ENCODE data around the gene DDTL. TPM values are rescaled to one million over a fixed set of nuclear protein-coding genes. Genes with fewer than 3 reads are reported as not detected.
"Not testable (repeated sequence)": the region's sequence is repeated elsewhere in the genome, so short reads cannot be mapped to it uniquely, and the experiment has no call there.

DDTL gene
- total RNA-seq, 8 experiments from 2014 or later = 1.7 to 10.5 (median 2.7) TPM

- H3K4me3 ChIP-seq; ATAC-seq (replicated peaks in 6 of 8); H3K27ac ChIP-seq; in situ Hi-C loops (cut with MboI; ENCODE audit: low pct_unique_long_range_greater_than_20kb in 2 of 9, low sequenced_read_pairs in 9 of 9, unreplicated experiment in 9 of 9); H3K4me1 ChIP-seq (replicated peaks in 1 of 2): not testable (repeated sequence)
- WGBS, 10 experiments = 7 to 67% (median 60%) methylated on average over 1 to 2 of the region's 4 CpGs; no CpG with 5 or more reads in 7 of the 10 experiments
These were observed 13.2 kb upstream of the DDTL start for GRCh38 chr22:23953485-23953884.

- in situ Hi-C loops (cut with MboI; ENCODE audit: low pct_unique_long_range_greater_than_20kb in 2 of 9, low sequenced_read_pairs in 9 of 9, unreplicated experiment in 9 of 9); H3K4me3 ChIP-seq; ATAC-seq (replicated peaks in 6 of 8); H3K4me1 ChIP-seq (replicated peaks in 1 of 2); H3K27ac ChIP-seq: not testable (repeated sequence)
- 83 to 100% methylated on average over 1 of the region's 8 CpGs; no CpG with 5 or more reads in 8 of the 10 experiments for WGBS, 10 experiments
These were observed 12.3 kb upstream of the DDTL start for GRCh38 chr22:23954193-23954990.

DNA sequence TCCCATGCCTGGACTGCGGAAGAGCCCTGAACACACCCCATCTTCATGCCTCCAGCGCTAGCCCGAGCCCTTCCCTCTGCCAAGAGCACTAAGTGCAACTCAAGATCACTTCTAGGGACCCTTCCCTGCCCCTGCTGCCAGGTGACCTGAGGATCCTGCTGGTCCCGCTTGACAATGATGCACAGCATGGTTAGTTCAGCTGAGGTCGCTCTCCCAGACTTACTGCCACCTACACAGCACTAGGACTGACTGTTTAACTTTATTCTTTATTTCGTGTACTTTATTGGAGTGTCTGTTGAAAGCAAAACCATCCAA lies 11.7 kb upstream of the DDTL start:
- H3K4me1 ChIP-seq (replicated peaks in 1 of 2); in situ Hi-C loops (cut with MboI; ENCODE audit: low pct_unique_long_range_greater_than_20kb in 2 of 9, low sequenced_read_pairs in 9 of 9, unreplicated experiment in 9 of 9); ATAC-seq (replicated peaks in 6 of 8); H3K27ac ChIP-seq; H3K4me3 ChIP-seq: not testable (repeated sequence)
- WGBS, 10 experiments = 67% methylated on average over 1 of the region's 6 CpGs; no CpG with 5 or more reads in 9 of the 10 experiments

DNA sequence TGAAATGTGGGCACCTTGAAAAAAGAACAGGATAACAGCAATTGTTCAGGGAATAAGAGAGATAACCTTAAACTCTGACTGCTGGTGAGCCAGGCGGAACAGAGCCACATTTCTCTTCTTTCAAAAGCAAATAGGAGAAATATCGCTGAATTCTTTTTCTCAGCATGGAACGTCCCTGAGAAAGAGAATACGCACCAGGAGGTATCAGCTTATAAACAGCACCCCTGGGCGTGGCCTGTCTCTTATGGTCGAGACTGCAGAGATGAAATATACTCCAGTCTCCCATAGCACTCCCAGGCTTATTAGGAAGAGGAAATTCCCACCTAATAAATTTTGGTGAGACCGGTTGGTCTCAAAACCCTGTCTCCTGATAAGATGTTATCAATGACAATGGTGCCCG lies 10.8 kb upstream of the DDTL start:
- not testable (repeated sequence) for H3K4me3 ChIP-seq; H3K4me1 ChIP-seq (replicated peaks in 1 of 2)
- WGBS, 10 experiments = 0 to 90% (median 21%) methylated on average over 1 to 3 of the region's 8 CpGs; no CpG with 5 or more reads in 7 of the 10 experiments

GRCh38 chr22:23956301-23956900 lies 10.3 kb upstream of the DDTL start:
- H3K27ac ChIP-seq; in situ Hi-C loops (cut with MboI; ENCODE audit: low pct_unique_long_range_greater_than_20kb in 2 of 9, low sequenced_read_pairs in 9 of 9, unreplicated experiment in 9 of 9); H3K4me1 ChIP-seq (replicated peaks in 1 of 2); H3K4me3 ChIP-seq: not testable (repeated sequence)
- ATAC-seq (replicated peaks in 6 of 8) = peak in 7 of 8 experiments; percentile 34 to 86 (median 81)
- WGBS, 10 experiments = 0 to 17% (median 8%) methylated on average over 2 to 9 of the region's 12 CpGs; no CpG with 5 or more reads in 7 of the 10 experiments

More for the DNA sequence above, 10.8 kb upstream of the DDTL start:
- H3K27ac ChIP-seq; ATAC-seq (replicated peaks in 6 of 8); in situ Hi-C loops (cut with MboI; ENCODE audit: low pct_unique_long_range_greater_than_20kb in 2 of 9, low sequenced_read_pairs in 9 of 9, unreplicated experiment in 9 of 9): not testable (repeated sequence)

GRCh38 chr22:23961084-23961771 lies 5.5 kb upstream of the DDTL start, which contains the start of gene GSTT2B:
Gene GSTT2B, minus strand, starts transcription at chr22:23961195. Its CDS starts 64 bp downstream, at chr22:23961131.
- in situ Hi-C loops (cut with MboI; ENCODE audit: low pct_unique_long_range_greater_than_20kb in 2 of 9, low sequenced_read_pairs in 9 of 9, unreplicated experiment in 9 of 9); H3K4me3 ChIP-seq; H3K27ac ChIP-seq; H3K4me1 ChIP-seq (replicated peaks in 1 of 2): not testable (repeated sequence)
- no CpG with 5 or more reads among the region's 43 CpGs for WGBS, 10 experiments
- peak in 7 of 8 experiments; percentile 21 to 94 (median 40) for ATAC-seq (replicated peaks in 6 of 8)

GRCh38 chr22:23966094-23966493 lies 594 bp upstream of the DDTL start:
- peak; percentile 14 to 70 (median 58) for ATAC-seq (replicated peaks in 6 of 8)
- H3K4me1 ChIP-seq (replicated peaks in 1 of 2); H3K4me3 ChIP-seq; H3K27ac ChIP-seq; in situ Hi-C loops (cut with MboI; ENCODE audit: low pct_unique_long_range_greater_than_20kb in 2 of 9, low sequenced_read_pairs in 9 of 9, unreplicated experiment in 9 of 9): not testable (repeated sequence)
- WGBS, 10 experiments = no CpG with 5 or more reads among the region's 18 CpGs

- WGBS, 10 experiments = 60 to 100% (median 80%) methylated on average over 1 to 2 of the region's 3 CpGs; no CpG with 5 or more reads in 7 of the 10 experiments
- no peak for ATAC-seq (replicated peaks in 6 of 8)
These were observed 2.4 kb downstream of the DDTL start for GRCh38 chr22:23969071-23969470.

DNA sequence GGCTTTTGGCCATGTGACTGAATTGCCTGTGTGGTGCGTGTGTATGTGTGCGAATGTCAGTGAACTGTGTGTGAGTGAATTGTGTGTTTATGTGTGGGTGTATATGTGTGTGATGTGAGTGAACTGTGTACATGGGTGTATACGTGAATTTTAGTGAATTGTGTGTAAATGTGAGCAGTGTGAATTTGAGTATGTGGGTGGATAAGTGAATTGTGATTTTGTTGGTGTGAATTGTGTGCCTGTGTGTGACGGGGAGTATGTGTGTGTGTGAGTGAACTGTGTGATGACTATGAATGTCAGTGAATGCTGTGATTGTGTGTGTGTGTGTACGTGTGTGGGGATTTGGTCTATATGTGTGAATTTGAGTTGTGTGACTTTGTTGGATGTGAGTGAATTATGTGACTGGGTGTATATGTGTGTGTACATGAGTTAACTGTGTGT lies 3.5 kb downstream of the DDTL start:
- 28 to 100% (median 100%) methylated on average over 1 to 3 of the region's 5 CpGs; no CpG with 5 or more reads in 3 of the 10 experiments for WGBS, 10 experiments
- Histone ChIP-seq H3K27ac (no peak overlapping the region), H3K4me3 (no peak overlapping the region), H3K4me1 (replicated peaks in 1 of 2) (no peaks in the 10 kb centered on the region)
- in situ Hi-C loops (cut with MboI; ENCODE audit: low pct_unique_long_range_greater_than_20kb in 2 of 9, low sequenced_read_pairs in 9 of 9, unreplicated experiment in 9 of 9) = loop anchor here in 1 of 9 experiments (10.0 kb wide), 1 partner anchor 45 kb away; no protein-coding TSS in a partner anchor
- no peak for ATAC-seq (replicated peaks in 6 of 8)

More at GRCh38 chr22:23969071-23969470, 2.4 kb downstream of the DDTL start:
- Histone ChIP-seq H3K27ac (no peak overlapping the region), H3K4me1 (replicated peaks in 1 of 2) (no peaks in the 10 kb centered on the region), H3K4me3 (no peak overlapping the region)
- in situ Hi-C loops (cut with MboI; ENCODE audit: low pct_unique_long_range_greater_than_20kb in 2 of 9, low sequenced_read_pairs in 9 of 9, unreplicated experiment in 9 of 9) = no loop called here

GRCh38 chr22:23970816-23971486 lies 4.3 kb downstream of the DDTL start:
- Histone ChIP-seq H3K4me3 (no peak overlapping the region), H3K27ac (no peak overlapping the region), H3K4me1 (replicated peaks in 1 of 2) (no peaks in the 10 kb centered on the region)
- WGBS, 10 experiments = 83 to 100% (median 90%) methylated on average over 1 to 5 of the region's 6 CpGs; no CpG with 5 or more reads in 3 of the 10 experiments
- in situ Hi-C loops (cut with MboI; ENCODE audit: low pct_unique_long_range_greater_than_20kb in 2 of 9, low sequenced_read_pairs in 9 of 9, unreplicated experiment in 9 of 9) = loop anchor here in 1 of 9 experiments (10.0 kb wide), 1 partner anchor 46 kb away; no protein-coding TSS in a partner anchor
- no peak for ATAC-seq (replicated peaks in 6 of 8)

- 100% methylated on average over 1 of the region's 3 CpGs; no CpG with 5 or more reads in 9 of the 10 experiments for WGBS, 10 experiments
- H3K4me1 ChIP-seq (replicated peaks in 1 of 2); H3K27ac ChIP-seq; H3K4me3 ChIP-seq; ATAC-seq (replicated peaks in 6 of 8): not testable (repeated sequence)
- in situ Hi-C loops (cut with MboI; ENCODE audit: low pct_unique_long_range_greater_than_20kb in 2 of 9, low sequenced_read_pairs in 9 of 9, unreplicated experiment in 9 of 9) = loop anchor here in 1 of 9 experiments (10.0 kb wide), 1 partner anchor 47 kb away; no protein-coding TSS in a partner anchor
These were observed 5.2 kb downstream of the DDTL start for GRCh38 chr22:23971927-23972326.

DNA sequence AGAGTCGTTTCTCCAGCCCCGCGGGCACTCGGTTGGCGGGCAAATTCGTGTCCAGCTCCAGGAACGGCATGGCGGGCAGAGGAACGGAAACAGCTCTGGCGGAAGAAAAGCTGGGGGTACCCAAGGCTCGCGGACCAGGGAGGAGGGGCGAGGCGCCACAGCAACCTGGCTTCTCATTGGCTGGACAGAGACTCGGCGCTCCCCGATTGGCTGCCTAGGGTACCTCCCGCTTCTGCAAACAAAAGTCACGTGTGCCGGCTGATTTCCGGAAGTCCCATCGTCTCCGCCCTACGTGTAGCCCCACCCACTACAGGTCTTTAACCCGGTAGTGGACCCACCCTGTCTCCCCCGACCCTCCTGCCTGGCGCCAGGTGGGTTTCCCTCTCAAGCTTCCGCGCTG lies 7.7 kb downstream of the DDTL start, which contains the start of gene DDT:
Gene DDT, minus strand, starts transcription at position 97 of the 400 bp plus-strand sequence. Its CDS starts 27 bp downstream, at position 70.
- H3K4me1 ChIP-seq (replicated peaks in 1 of 2); H3K4me3 ChIP-seq; H3K27ac ChIP-seq: not testable (repeated sequence)
- ATAC-seq (replicated peaks in 6 of 8) = peak; percentile 91 to 96 (median 93)
- in situ Hi-C loops (cut with MboI; ENCODE audit: low pct_unique_long_range_greater_than_20kb in 2 of 9, low sequenced_read_pairs in 9 of 9, unreplicated experiment in 9 of 9) = loop anchor here in 1 of 9 experiments (10.0 kb wide), 1 partner anchor 50 kb away; no protein-coding TSS in a partner anchor
- WGBS, 10 experiments = no CpG with 5 or more reads among the region's 29 CpGs
